SU-DHL-6 (cell line): Measurements from ENCODE around the gene RTL9.

ENCODE experiments used
- H2AFZ ChIP-seq: fragments of 200-600 bp; sonication (generic); 2 replicates; pipeline ENCODE4 v1.6.1; 2014; ENCODE audit warnings: low read depth, mild to moderate bottlenecking, moderate library complexity, mixed read lengths, antibody characterized with exemption, low read length; ENCODE audit not compliant: severe bottlenecking
- H3F3A ChIP-seq: fragments of 200-600 bp; shearing (Covaris generic); 2 replicates; pipeline ENCODE4 v1.6.0; 2016; ENCODE audit warnings: antibody characterized with exemption, mild to moderate bottlenecking; ENCODE audit not compliant: insufficient read depth
- H3K27ac ChIP-seq: fragments of 200-600 bp; sonication (generic); 2 replicates; pipeline ENCODE4 v1.5.1; 2016; ENCODE audit warnings: low read depth, mild to moderate bottlenecking, low read length, moderate library complexity, mixed read lengths
- H3K27me3 ChIP-seq: fragments of 200-600 bp; sonication (generic), shearing (Covaris generic); 2 replicates; pipeline ENCODE4 v1.6.0; 2014; ENCODE audit warnings: mild to moderate bottlenecking, low read length
- H3K36me3 ChIP-seq: fragments of 200-600 bp; sonication (generic); 2 replicates; pipeline ENCODE4 v1.6.1; 2014; ENCODE audit warnings: mild to moderate bottlenecking, low read length, mixed read lengths
- H3K4me2 ChIP-seq: fragments of 300-600, 200-600 bp; shearing (Covaris generic), sonication (generic); 2 replicates; pipeline ENCODE4 v1.6.0; 2014; ENCODE audit warnings: low read length, low read depth, mild to moderate bottlenecking; ENCODE audit not compliant: poor library complexity, severe bottlenecking
- H3K4me3 ChIP-seq: fragments of 200-600 bp; sonication (generic); 2 replicates; pipeline ENCODE4 v1.5.1; 2014; ENCODE audit warnings: antibody characterized with exemption, low read length, mild to moderate bottlenecking, mixed read lengths; ENCODE audit not compliant: insufficient read depth, poor library complexity, severe bottlenecking
- H3K79me2 ChIP-seq: fragments of 200-600 bp; sonication (generic); 2 replicates; pipeline ENCODE4 v1.6.1; 2014; ENCODE audit warnings: mild to moderate bottlenecking, low read length, moderate library complexity; ENCODE audit not compliant: insufficient read depth
- H3K9ac ChIP-seq: fragments of 200-600 bp; sonication (generic); 2 replicates; pipeline ENCODE4 v1.7.0; 2014; ENCODE audit warnings: mild to moderate bottlenecking, low read length
- H3K9me2 ChIP-seq: fragments of 200-600 bp; sonication (generic); replicated peaks from 2 replicates; pipeline ENCODE4 v1.6.1; 2014; ENCODE audit warnings: low read length; ENCODE audit not compliant: insufficient read depth
- H3K9me3 ChIP-seq: fragments of 200-600 bp; sonication (generic); 2 replicates; pipeline ENCODE4 v1.6.1; 2014; ENCODE audit warnings: low read length, mixed read lengths; ENCODE audit not compliant: insufficient read depth
- H4K20me1 ChIP-seq: fragments of 200-600 bp; sonication (generic); 2 replicates; pipeline ENCODE4 v1.6.1; 2014; ENCODE audit warnings: low read depth, mild to moderate bottlenecking, antibody characterized with exemption, low read length, moderate library complexity, mixed read lengths
- EZH2phosphoT487 ChIP-seq: fragments of 200-600 bp; sonication (generic), shearing (Covaris generic); conservative IDR thresholded peaks from 2 replicates; pipeline ENCODE4 v1.6.1; 2018; ENCODE audit warnings: mild to moderate bottlenecking, antibody characterized with exemption, low read length, moderate library complexity, mixed read lengths
- TF ChIP-seq, protein P1 (sequence below): fragments of 200-600 bp; sonication (generic); IDR thresholded peaks from one replicate; pipeline ENCODE4 v1.5.1; 2017; ENCODE audit warnings: antibody characterized with exemption, mild to moderate bottlenecking, low read length, moderate library complexity; ENCODE audit not compliant: insufficient read depth, poor library complexity, severe bottlenecking

Gene RTL9

GRCh38 chrX:110399966-110400365 is 41.3 kb downstream of the RTL9 start:
- Histone ChIP-seq H4K20me1 (no peaks in the 10 kb centered on the region), H3K4me2 (no peak overlapping the region), H3K27me3 (no peaks in the 10 kb centered on the region)

DNA sequence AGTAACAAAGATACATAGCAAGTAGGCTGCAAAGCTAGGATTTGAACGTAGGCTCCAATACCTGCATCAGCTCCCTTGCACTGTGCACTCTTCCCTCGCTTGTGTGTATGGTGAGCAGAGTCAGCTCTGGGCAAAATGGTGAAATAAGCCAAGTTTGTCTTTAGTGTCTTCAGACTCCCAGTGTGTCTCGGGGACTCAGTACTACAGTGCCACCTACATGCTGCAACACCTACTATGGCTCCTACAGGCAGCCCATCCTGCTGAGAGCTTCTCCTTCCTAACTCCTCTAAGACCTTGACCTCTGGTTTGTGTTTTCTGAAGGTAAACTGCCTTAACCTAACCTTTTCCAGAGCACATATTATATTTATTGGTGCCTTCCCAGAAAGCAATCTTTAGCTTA is 42.5 kb downstream of the RTL9 start:
- Histone ChIP-seq H3K79me2 (no peaks in the 10 kb centered on the region), H3K4me3 (no peak overlapping the region), H3K4me2 (no peak overlapping the region), H3F3A (no peaks in the 10 kb centered on the region), H3K27ac (no peak overlapping the region), H3K9me2 (no peaks in the 10 kb centered on the region), H2AFZ (no peak overlapping the region), H3K9ac (no peak overlapping the region), H4K20me1 (no peaks in the 10 kb centered on the region), H3K36me3 (no peaks in the 10 kb centered on the region), H3K9me3 (no peaks in the 10 kb centered on the region), H3K27me3 (no peaks in the 10 kb centered on the region)
- no peak for TF ChIP-seq EZH2phosphoT487
- TF ChIP-seq, protein P1, sequence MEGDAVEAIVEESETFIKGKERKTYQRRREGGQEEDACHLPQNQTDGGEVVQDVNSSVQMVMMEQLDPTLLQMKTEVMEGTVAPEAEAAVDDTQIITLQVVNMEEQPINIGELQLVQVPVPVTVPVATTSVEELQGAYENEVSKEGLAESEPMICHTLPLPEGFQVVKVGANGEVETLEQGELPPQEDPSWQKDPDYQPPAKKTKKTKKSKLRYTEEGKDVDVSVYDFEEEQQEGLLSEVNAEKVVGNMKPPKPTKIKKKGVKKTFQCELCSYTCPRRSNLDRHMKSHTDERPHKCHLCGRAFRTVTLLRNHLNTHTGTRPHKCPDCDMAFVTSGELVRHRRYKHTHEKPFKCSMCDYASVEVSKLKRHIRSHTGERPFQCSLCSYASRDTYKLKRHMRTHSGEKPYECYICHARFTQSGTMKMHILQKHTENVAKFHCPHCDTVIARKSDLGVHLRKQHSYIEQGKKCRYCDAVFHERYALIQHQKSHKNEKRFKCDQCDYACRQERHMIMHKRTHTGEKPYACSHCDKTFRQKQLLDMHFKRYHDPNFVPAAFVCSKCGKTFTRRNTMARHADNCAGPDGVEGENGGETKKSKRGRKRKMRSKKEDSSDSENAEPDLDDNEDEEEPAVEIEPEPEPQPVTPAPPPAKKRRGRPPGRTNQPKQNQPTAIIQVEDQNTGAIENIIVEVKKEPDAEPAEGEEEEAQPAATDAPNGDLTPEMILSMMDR = no peak

More at GRCh38 chrX:110399966-110400365, 41.3 kb downstream of the RTL9 start:
- no peak for TF ChIP-seq EZH2phosphoT487
- TF ChIP-seq, protein P1 = no peak
- no peak overlapping the region for H3K27ac ChIP-seq
- no peaks in the 10 kb centered on the region for H3K79me2 ChIP-seq
- H3K9me2 ChIP-seq = no peaks in the 10 kb centered on the region
- H3K9me3 ChIP-seq = no peaks in the 10 kb centered on the region
- no peak overlapping the region for H3K4me3 ChIP-seq
- no peak overlapping the region for H3K9ac ChIP-seq
- no peak overlapping the region for H2AFZ ChIP-seq
- H3K36me3 ChIP-seq = no peaks in the 10 kb centered on the region
- no peaks in the 10 kb centered on the region for H3F3A ChIP-seq

- Histone ChIP-seq H3K27ac (no peak overlapping the region), H3K9me3 (no peaks in the 10 kb centered on the region), H3K9ac (no peak overlapping the region), H3F3A (no peaks in the 10 kb centered on the region), H3K4me3 (no peak overlapping the region), H2AFZ (no peak overlapping the region), H3K79me2 (no peaks in the 10 kb centered on the region), H4K20me1 (no peaks in the 10 kb centered on the region), H3K36me3 (no peaks in the 10 kb centered on the region), H3K27me3 (no peaks in the 10 kb centered on the region), H3K4me2 (no peak overlapping the region), H3K9me2 (no peaks in the 10 kb centered on the region)
- TF ChIP-seq EZH2phosphoT487 = no peak
- TF ChIP-seq, protein P1 = no peak
These were observed 43.6 kb downstream of the RTL9 start for GRCh38 chrX:110402091-110402849.
